H1 (cell line): ENCODE measurements around the gene DRC7. TPM values are rescaled to one million over a fixed set of nuclear protein-coding genes. Genes with fewer than 3 reads are reported as not detected.

Experiments
- CTCF ChIA-PET: fragments of 300-600 bp; sonication (Branson Sonifier 250); formaldehyde crosslinking; loops from one replicate; lab custom pipeline; 2021; ENCODE audit not compliant: partially characterized antibody; lab: Charles Lee
- POLR2A ChIA-PET: fragments of 300-600 bp; sonication (Branson Sonifier 250); formaldehyde crosslinking; loops from one replicate; lab custom pipeline; 2021; ENCODE audit warnings: inconsistent platforms; ENCODE audit not compliant: partially characterized antibody; lab: Charles Lee
- DNase-seq, 2 experiments: peaks; one replicate each; pipeline versions ENCODE4 v3.0.0 to v3.0.0-alpha.2; 2010 to 2022; ENCODE audit warnings: low spot score in 2 of 2, low read depth in 1 of 2, mixed read lengths in 1 of 2
- FAIRE-seq: peaks from 2 replicates; lab custom pipeline; 2011; peaks lifted over from hg19 to GRCh38; lab: Jason Lieb, UNC
- H2AFZ ChIP-seq: 2 replicates; pipeline ENCODE4 v1.8.1; 2012; ENCODE audit warnings: low read length, inconsistent platforms
- H2AK5ac ChIP-seq: 2 replicates; pipeline ENCODE4 v1.6.1; 2013; ENCODE audit warnings: low read depth, low read length
- H2BK120ac ChIP-seq: replicated peaks from 2 replicates; pipeline ENCODE3; 2013; ENCODE audit warnings: low read depth, low read length, inconsistent platforms
- H2BK12ac ChIP-seq: 2 replicates; pipeline ENCODE4 v1.6.1; 2013; ENCODE audit warnings: low read depth, low read length
- H2BK15ac ChIP-seq: 2 replicates; pipeline ENCODE4 v1.6.1; 2013; ENCODE audit warnings: low read length
- H2BK20ac ChIP-seq: 2 replicates; pipeline ENCODE4 v1.6.1; 2013; ENCODE audit warnings: low read length
- H2BK5ac ChIP-seq: 2 replicates; pipeline ENCODE4 v1.6.1; 2013; ENCODE audit warnings: low read depth, low read length
- H3K14ac ChIP-seq: 2 replicates; pipeline ENCODE4 v1.6.1; 2013; ENCODE audit warnings: inconsistent platforms; ENCODE audit not compliant: insufficient read length
- H3K18ac ChIP-seq: 2 replicates; pipeline ENCODE4 v1.6.1; 2013; ENCODE audit warnings: low read length; ENCODE audit errors: extremely low read depth
- H3K23ac ChIP-seq: 2 replicates; pipeline ENCODE4 v1.6.1; 2013; ENCODE audit warnings: inconsistent platforms; ENCODE audit not compliant: insufficient read length
- H3K23me2 ChIP-seq: 2 replicates; pipeline ENCODE4 v1.6.1; 2013; ENCODE audit warnings: low read depth, low read length
- H3K27ac ChIP-seq: 2 replicates; pipeline ENCODE4 v1.6.1; 2011; ENCODE audit warnings: low read depth, low read length, inconsistent platforms
- H3K27me3 ChIP-seq, 4 experiments: replicated peaks in 1 of 4; 1 replicate in 1 of 4; 2 replicates in 3 of 4; pipeline versions ENCODE4 v1.6.1 to v1.8.1; 2011 to 2013; ENCODE audit warnings: low read length in 3 of 4, mild to moderate bottlenecking in 3 of 4, inconsistent platforms in 2 of 4, mixed read lengths in 2 of 4, moderate library complexity in 1 of 4; ENCODE audit not compliant: control insufficient read depth in 3 of 4, insufficient read depth in 3 of 4; ENCODE audit errors: extremely low read depth in 1 of 4
- H3K36me3 ChIP-seq, 4 experiments: 2 replicates each; pipeline versions ENCODE4 v1.6.1 to v1.8.1; 2011 to 2013; ENCODE audit warnings: mild to moderate bottlenecking in 4 of 4, low read length in 3 of 4, moderate library complexity in 2 of 4, control low read depth in 1 of 4, inconsistent platforms in 1 of 4; ENCODE audit not compliant: insufficient read depth in 4 of 4, control insufficient read depth in 2 of 4
- H3K4ac ChIP-seq: replicated peaks from 2 replicates; pipeline ENCODE3; 2013; ENCODE audit warnings: low read length, low read depth, mixed read lengths, inconsistent platforms; ENCODE audit not compliant: insufficient read length
- H3K4me1 ChIP-seq, 4 experiments: replicated peaks in 1 of 4; 1 replicate in 1 of 4; 2 replicates in 3 of 4; pipeline versions ENCODE4 v1.6.1 to v1.8.1; 2011 to 2013; ENCODE audit warnings: low read length in 3 of 4, inconsistent platforms in 2 of 4, mixed read lengths in 1 of 4; ENCODE audit not compliant: insufficient read depth in 4 of 4, control insufficient read depth in 3 of 4
- H3K4me2 ChIP-seq, 2 experiments: 2 replicates each; pipeline versions ENCODE4 v1.6.1 to v1.8.1; 2011 to 2013; ENCODE audit warnings: low read depth in 2 of 2, low read length in 2 of 2, control low read depth in 1 of 2, inconsistent platforms in 1 of 2, mild to moderate bottlenecking in 1 of 2; ENCODE audit not compliant: insufficient read depth in 1 of 2
- H3K4me3 ChIP-seq, 4 experiments: fragments of 200-600, 300-600 bp in 1 of 4; sonication (generic), shearing (Covaris generic), sonication (Bioruptor Twin) in 1 of 4; 2 replicates each; pipeline versions ENCODE4 v1.5.1 to v1.8.1; 2011 to 2016; ENCODE audit warnings: low read length in 4 of 4, low read depth in 3 of 4, control low read depth in 2 of 4, inconsistent platforms in 2 of 4, mild to moderate bottlenecking in 2 of 4, mixed read lengths in 1 of 4, moderate library complexity in 1 of 4; ENCODE audit not compliant: insufficient read depth in 2 of 4; ENCODE audit errors: extremely low read depth in 1 of 4
- H3K56ac ChIP-seq: replicated peaks from 2 replicates; pipeline ENCODE3; 2013; ENCODE audit warnings: low read depth, mild to moderate bottlenecking, mixed read lengths, low read length, inconsistent platforms; ENCODE audit not compliant: insufficient read length
- H3K79me1 ChIP-seq: 2 replicates; pipeline ENCODE4 v1.6.1; 2013; ENCODE audit warnings: low read depth, low read length, control low read depth
- H3K79me2 ChIP-seq, 2 experiments: 2 replicates each; pipeline versions ENCODE4 v1.6.1 to v1.8.1; 2012 to 2013; ENCODE audit warnings: low read length in 2 of 2, mild to moderate bottlenecking in 2 of 2, inconsistent platforms in 1 of 2; ENCODE audit not compliant: insufficient read depth in 2 of 2, control insufficient read depth in 1 of 2
- H3K9ac ChIP-seq, 4 experiments: replicated peaks in 1 of 4; 1 replicate in 1 of 4; 2 replicates in 3 of 4; pipeline versions ENCODE4 v1.6.1 to v1.8.1; 2011 to 2013; ENCODE audit warnings: low read depth in 3 of 4, low read length in 3 of 4, control low read depth in 2 of 4, mild to moderate bottlenecking in 2 of 4, moderate library complexity in 2 of 4, inconsistent platforms in 1 of 4; ENCODE audit errors: extremely low read depth in 1 of 4
- H3K9me3 ChIP-seq, 2 experiments: 2 replicates each; pipeline versions ENCODE4 v1.6.1 to v1.8.1; 2012 to 2013; ENCODE audit warnings: mild to moderate bottlenecking in 2 of 2, moderate library complexity in 2 of 2, control low read depth in 1 of 2, inconsistent platforms in 1 of 2, low read depth in 1 of 2, low read length in 1 of 2, mixed read lengths in 1 of 2; ENCODE audit not compliant: insufficient read depth in 2 of 2
- H4K20me1 ChIP-seq, 2 experiments: replicated peaks in 1 of 2; 2 replicates each; pipeline versions ENCODE3 to v1.8.1; 2011 to 2013; ENCODE audit warnings: inconsistent platforms in 2 of 2, low read length in 2 of 2, mild to moderate bottlenecking in 1 of 2; ENCODE audit not compliant: insufficient read depth in 2 of 2, control insufficient read depth in 1 of 2
- H4K5ac ChIP-seq: 2 replicates; pipeline ENCODE4 v1.6.1; 2013; ENCODE audit warnings: low read length, low read depth, mixed read lengths, inconsistent platforms; ENCODE audit not compliant: insufficient read length
- H4K8ac ChIP-seq: 2 replicates; pipeline ENCODE4 v1.8.0; 2013; ENCODE audit warnings: mild to moderate bottlenecking, moderate library complexity, low read length, inconsistent platforms; ENCODE audit not compliant: insufficient read depth; ENCODE audit errors: extremely low read depth
- H4K91ac ChIP-seq: replicated peaks from 2 replicates; pipeline ENCODE3; 2013; ENCODE audit warnings: low read length, mixed read lengths, inconsistent platforms; ENCODE audit not compliant: insufficient read length
- CBX8 ChIP-seq: fragments of 300-800, 300-1000 bp; sonication (generic); IDR thresholded peaks from 2 replicates; pipeline ENCODE4 v1.7.1; 2016; ENCODE audit warnings: low read depth, low read length, borderline replicate concordance
- EP300 ChIP-seq, 2 experiments: IDR thresholded peaks; 1 replicate in 1 of 2; 2 replicates in 1 of 2; pipeline ENCODE4 v1.6.1; 2011 to 2012; ENCODE audit warnings: low read depth in 2 of 2, low read length in 2 of 2, mild to moderate bottlenecking in 2 of 2, borderline replicate concordance in 1 of 2, inconsistent platforms in 1 of 2, moderate library complexity in 1 of 2
- EZH2 ChIP-seq: fragments of 200-600 bp; sonication (generic); IDR thresholded peaks from 2 replicates; pipeline ENCODE4 v1.7.1; 2012; ENCODE audit warnings: low read depth, mild to moderate bottlenecking, moderate library complexity, low read length, inconsistent platforms; ENCODE audit not compliant: severe bottlenecking
- GABPA ChIP-seq: IDR thresholded peaks from 2 replicates; pipeline ENCODE4 v1.6.1; 2011; ENCODE audit warnings: mild to moderate bottlenecking, low read length, moderate library complexity, borderline replicate concordance; ENCODE audit not compliant: insufficient read depth
- HDAC2 ChIP-seq, 2 experiments: fragments of 300-600 bp in 1 of 2; sonication (generic) in 1 of 2; IDR thresholded peaks; 2 replicates each; pipeline ENCODE4 v1.6.1; 2011 to 2012; ENCODE audit warnings: low read depth in 2 of 2, low read length in 2 of 2, mild to moderate bottlenecking in 2 of 2, moderate library complexity in 2 of 2, borderline replicate concordance in 1 of 2, inconsistent platforms in 1 of 2
- JUN ChIP-seq: IDR thresholded peaks from 2 replicates; pipeline ENCODE4 v1.6.1; 2011; ENCODE audit warnings: low read depth, mild to moderate bottlenecking, improper control_type of control experiment, low read length
- JUND ChIP-seq: IDR thresholded peaks from 2 replicates; pipeline ENCODE4 v1.6.1; 2011; ENCODE audit warnings: mild to moderate bottlenecking, improper control_type of control experiment, low read length
- KDM4A ChIP-seq: IDR thresholded peaks from one replicate; pipeline ENCODE4 v1.7.1; 2012; ENCODE audit warnings: low read depth, mild to moderate bottlenecking, moderate library complexity, low read length, inconsistent platforms; ENCODE audit not compliant: severe bottlenecking
- PHF8 ChIP-seq: fragments of 200-600 bp; sonication (generic); conservative IDR thresholded peaks from 2 replicates; pipeline ENCODE4 v1.7.1; 2012; ENCODE audit warnings: low read depth, mild to moderate bottlenecking, inconsistent platforms, low read length, moderate library complexity
- SIX5 ChIP-seq: IDR thresholded peaks from 2 replicates; pipeline ENCODE4 v1.6.1; 2011; ENCODE audit warnings: mild to moderate bottlenecking, low read depth, low read length
- SRF ChIP-seq: IDR thresholded peaks from 2 replicates; pipeline ENCODE4 v1.6.1; 2011; ENCODE audit warnings: mild to moderate bottlenecking, low read depth, low read length, moderate library complexity
- TAF1 ChIP-seq: IDR thresholded peaks from 2 replicates; pipeline ENCODE4 v1.6.1; 2011; ENCODE audit warnings: mild to moderate bottlenecking, low read depth, low read length
- WGBS, 2 experiments: shearing (Covaris generic) in 1 of 2; methylation state at CpG; one replicate each; pipeline versions ENCODE4 v1.1.6 to v1.1.7; 2013 to 2015; ENCODE audit warnings: low lambda C conversion rate in 2 of 2, mixed read lengths in 2 of 2, inconsistent platforms in 1 of 2, low coverage in 1 of 2, missing lambda C conversion rate in 1 of 2; ENCODE audit not compliant: insufficient replicate concordance in 2 of 2, insufficient coverage in 1 of 2, insufficient read length in 1 of 2; ENCODE audit errors: extremely low coverage in 1 of 2, missing lambda C conversion rate in 1 of 2; 5-methylcytosine and 5-hydroxymethylcytosine counted together
- polyA plus RNA-seq, 7 experiments: library from polyadenylated mRNA; depleted of rRNA in 3 of 7; stranded (reverse) in 5 of 7; unstranded in 2 of 7; fragments of >200 nt in 5 of 7; fragments of 200-250 nt in 2 of 7; gene quantifications; 1 replicate in 5 of 7; 2 replicates in 1 of 7; 4 replicates in 1 of 7; pipeline versions ENCODE4 v1.2.1 to v1.2.3, GENCODE V29; 2011 to 2013; ENCODE audit warnings: missing spikeins in 2 of 7, mixed read lengths in 2 of 7
- total RNA-seq: library from RNA; stranded (reverse); fragmentation: NEBNext Ultra II Directional; extraction: Animal tissue kit (Norgen Biotek cat#: 25700); gene quantifications from 2 replicates; pipeline ENCODE4 v1.2.1, GENCODE V29; 2021

The DRC7 gene
- total and polyA plus RNA-seq, 2 of the 8 experiments (the other 6 are each of a cell fraction or from before 2014, with no cell fraction given) = 0.14 TPM; not detected in 1

DNA sequence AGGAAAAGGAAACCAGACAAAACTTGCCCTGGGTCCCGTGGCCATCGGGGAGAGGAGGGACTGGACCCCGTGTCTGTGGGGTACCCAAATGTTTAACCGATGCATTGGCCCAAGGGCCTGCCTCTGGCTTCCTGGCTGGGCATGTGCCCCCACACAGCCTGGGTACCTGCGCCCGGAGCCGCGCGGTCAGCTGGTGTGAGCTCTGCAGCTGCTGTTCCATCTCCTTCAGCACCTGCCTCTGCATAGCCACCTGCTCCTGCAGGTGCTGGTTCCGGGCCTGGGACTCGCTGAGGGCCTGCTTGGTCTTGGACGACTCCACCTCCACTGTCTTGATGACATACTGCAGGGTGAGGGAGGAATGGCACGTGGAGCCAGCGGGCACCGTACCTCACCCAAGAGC lies 75.8 kb downstream of the DRC7 start:
- Histone ChIP-seq H3K27ac (no peak overlapping the region), H3K4me2 (no peak overlapping the region), H2BK5ac (no peak overlapping the region), H2AFZ (no peak overlapping the region), H3K14ac (no peak overlapping the region), H3K9me3 (no peaks in the 10 kb centered on the region), H4K91ac (no peak overlapping the region), H4K20me1 (no peaks in the 10 kb centered on the region), H3K79me1 (no peaks in the 10 kb centered on the region), H4K5ac (no peak overlapping the region), H2BK20ac (no peak overlapping the region), H3K23me2 (no peaks in the 10 kb centered on the region), H3K56ac (no peak overlapping the region), H3K4me1 (peaks cover 0 to 12% (median 7%) of the 10 kb centered on the region in 4 experiments; a peak in 6 of 7 replicates), H2BK12ac (no peak overlapping the region), H3K4me3 (no peak overlapping the region), H3K27me3 (peaks cover 0 to 4% (median 0%) of the 10 kb centered on the region in 4 experiments; a peak in 3 of 7 replicates), H3K79me2 (no peaks in the 10 kb centered on the region), H3K18ac (no peak overlapping the region), H2BK15ac (no peak overlapping the region), H4K8ac (no peak overlapping the region; the same call in 1 of the 2 replicates), H3K4ac (no peak overlapping the region), H2AK5ac (no peak overlapping the region), H3K9ac (no peak overlapping the region), H3K36me3 (no peaks in the 10 kb centered on the region), H3K23ac (no peak overlapping the region), H2BK120ac (no peak overlapping the region)
- FAIRE-seq = no peak
- no peak for DNase-seq
- WGBS, 2 experiments = 98% methylated on average over 14 of the region's 15 CpGs; no CpG with 5 or more reads in 1 of the 2 experiments
- POLR2A ChIA-PET = interaction anchor here (1.8 kb wide), 1 partner anchor 25 kb away, joined by 4 read pairs; no protein-coding TSS in a partner anchor
- CTCF ChIA-PET = interaction anchor here (0.7 to 22.4 kb wide), 9 partner anchors 10 to 327 kb away, joined by 3 to 279 read pairs (median 4); partner anchors contain the start of gene KIFC3
- TF ChIP-seq HDAC2 (IDR thresholded peaks at IDR 0.05; ENCODE audit: borderline replicate concordance in 1 of 2, low read depth in 2 of 2, low read length in 2 of 2) = no peak
- TF ChIP-seq PHF8 = no peak
- TF ChIP-seq CBX8 = no peak
- no peak for TF ChIP-seq JUN
- TF ChIP-seq KDM4A = no peak
- no peak for TF ChIP-seq EZH2
- TF ChIP-seq JUND = no peak
- TF ChIP-seq SRF = no peak
- TF ChIP-seq TAF1 = no peak
- TF ChIP-seq EP300 (IDR thresholded peaks at IDR 0.05; ENCODE audit: borderline replicate concordance in 1 of 2, low read depth in 2 of 2, low read length in 2 of 2) = no peak
- TF ChIP-seq SIX5 = no peak
- TF ChIP-seq GABPA = no peak
